Measurements from ENCODE around the gene DVL3. TPM values are rescaled to one million over a fixed set of nuclear protein-coding genes. Genes with fewer than 3 reads are reported as not detected.

DVL3 gene
- 18.3 to 29.0 TPM (median 24.6 TPM) in 5 replicates for total RNA-seq (2022; extraction: Qiagen RNA extraction; ENCODE audit: low read depth)

DNA sequence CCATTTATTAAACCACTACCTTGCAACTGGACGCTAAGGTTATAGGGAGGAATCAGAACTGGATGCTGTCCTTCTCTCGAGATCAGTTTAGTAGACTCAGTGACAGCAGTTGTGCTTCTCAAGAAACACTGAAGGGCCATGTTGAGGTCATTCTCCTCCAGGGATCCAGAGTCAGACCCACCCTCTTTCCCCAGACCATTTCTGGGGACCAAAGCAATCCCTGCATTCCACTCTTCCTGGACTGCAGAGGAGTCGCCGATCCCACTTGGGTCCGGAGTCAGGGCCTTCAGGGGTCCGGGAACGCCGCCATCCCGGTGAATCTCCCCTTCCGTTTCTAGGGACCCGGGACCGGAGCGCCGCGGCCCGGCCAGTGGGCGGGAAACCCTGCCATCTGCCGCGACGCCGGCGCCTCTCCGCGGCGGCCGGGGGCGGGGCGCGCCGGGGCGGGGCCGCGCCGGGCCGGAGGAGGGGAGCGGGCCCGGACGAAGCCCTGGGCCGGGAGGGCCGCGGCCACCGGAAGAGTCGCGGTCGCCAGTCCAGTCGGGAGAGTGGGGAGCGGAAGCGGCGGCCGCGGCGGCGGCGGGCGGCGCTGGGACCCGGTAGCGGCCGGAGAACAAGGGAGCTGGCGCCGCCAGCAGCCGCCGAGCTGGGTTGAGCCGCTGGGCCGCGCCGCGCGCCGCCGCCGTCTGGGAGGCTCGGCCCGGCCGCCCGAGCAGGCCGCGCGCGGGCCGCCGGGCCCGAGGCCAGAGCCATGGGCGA is at the start of gene DVL3:
TSS of gene DVL3 (plus strand) at position 493 of the 759 bp plus-strand sequence. CDS start at position 752, 259 bp downstream.

GRCh38 chr3:184135149-184135910 is 19.8 kb upstream of the DVL3 start, which contains the start of gene EIF2B5:
TSS of gene EIF2B5 (plus strand) at chr3:184135358. CDS start at chr3:184135386, 28 bp downstream.

DNA sequence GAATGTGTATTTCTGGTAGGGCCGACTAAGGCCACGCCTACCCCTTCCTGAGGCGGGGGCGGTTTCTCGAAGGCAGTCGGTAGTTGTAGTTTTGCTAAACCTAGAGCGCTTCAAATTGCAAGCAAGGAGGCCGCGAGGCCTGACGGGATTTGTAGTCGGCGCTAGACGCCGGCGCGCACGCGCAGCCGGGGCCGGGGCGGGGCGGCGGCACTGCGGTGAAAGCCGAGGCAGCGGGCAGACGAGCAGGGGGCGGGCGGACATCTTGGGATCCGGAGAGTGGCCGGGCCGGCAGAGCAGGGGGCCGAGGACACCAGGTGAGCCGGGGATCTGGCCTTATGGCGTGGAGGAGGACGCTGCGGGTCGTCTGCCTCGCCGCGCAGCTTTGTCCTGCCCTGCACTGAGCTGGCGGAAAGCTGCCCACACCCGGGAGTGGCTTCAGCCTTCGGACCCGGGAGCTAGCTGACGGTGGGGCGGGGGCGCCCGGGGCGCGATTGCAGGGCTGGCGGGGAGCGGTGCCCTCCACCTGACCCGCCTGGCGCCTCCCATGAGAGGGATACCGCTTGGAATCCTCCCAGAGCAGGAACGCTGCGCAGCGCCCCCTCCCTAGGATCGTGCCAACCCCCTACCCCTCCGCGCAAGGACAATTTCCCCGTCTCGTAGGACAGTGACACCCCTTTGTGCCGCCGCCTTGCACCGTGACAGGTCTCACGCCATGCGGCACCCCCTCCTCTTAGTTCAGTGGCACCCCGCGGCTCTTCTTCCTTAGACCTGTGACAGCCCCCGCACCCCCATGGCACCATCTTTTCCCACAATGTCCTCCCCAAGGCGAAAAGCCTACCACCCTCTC is 19.7 kb downstream of the DVL3 start, which contains the start of gene AP2M1:
TSS of gene AP2M1 (plus strand) at position 210 of the 847 bp plus-strand sequence. CDS start 2,139 bp downstream, outside the sequence.

DNA sequence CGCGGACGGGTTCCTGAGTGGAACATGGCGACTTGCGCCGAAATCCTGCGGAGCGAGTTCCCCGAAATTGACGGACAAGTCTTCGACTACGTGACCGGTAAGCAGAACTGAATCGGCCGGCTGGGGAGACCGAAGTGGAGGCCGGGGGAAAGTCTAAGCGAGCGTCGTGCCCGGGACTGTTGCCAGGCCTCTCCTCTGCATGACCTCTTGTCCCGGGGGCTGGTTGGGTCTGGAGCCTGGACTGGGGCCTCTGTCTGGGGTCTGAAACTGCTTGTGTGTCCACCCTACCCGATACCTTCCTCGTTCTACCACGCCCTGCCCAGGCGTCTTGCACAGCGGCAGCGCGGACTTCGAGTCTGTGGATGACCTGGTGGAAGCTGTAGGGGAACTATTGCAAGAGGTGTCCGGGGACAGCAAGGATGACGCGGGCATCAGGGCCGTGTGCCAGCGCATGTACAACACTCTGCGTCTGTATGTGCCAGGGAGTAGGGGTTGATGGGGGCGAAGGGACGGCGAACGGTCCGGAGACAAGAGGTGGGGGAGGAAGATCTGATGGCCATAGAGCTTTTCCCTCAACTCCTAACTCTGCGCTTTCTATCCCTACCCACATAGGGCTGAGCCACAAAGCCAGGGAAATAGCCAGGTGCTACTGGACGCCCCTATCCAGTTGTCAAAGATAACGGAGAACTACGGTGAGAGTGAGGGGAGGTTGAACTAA is 31.2 kb downstream of the DVL3 start, which contains the start of gene ABCF3:
TSS of gene ABCF3 (plus strand) at position 16 of the 718 bp plus-strand sequence. CDS start at position 25, 9 bp downstream.

Other genes with a start within 250 kb of the DVL3 start
- gene ABCC5, start 137.5 kb upstream of the DVL3 start, total RNA-seq (2022; extraction: Qiagen RNA extraction; ENCODE audit: low read depth): 8.8 to 12.9 TPM (median 11.9 TPM) in 5 replicates
- gene HTR3D, start 123.6 kb upstream of the DVL3 start, total RNA-seq (2022; extraction: Qiagen RNA extraction; ENCODE audit: low read depth): not detected in 5 replicates
- gene HTR3C, start 102.3 kb upstream of the DVL3 start, total RNA-seq (2022; extraction: Qiagen RNA extraction; ENCODE audit: low read depth): not detected in 5 replicates
- not detected in 5 replicates for gene HTR3E, start 58.3 kb upstream of the DVL3 start, total RNA-seq (2022; extraction: Qiagen RNA extraction; ENCODE audit: low read depth)
- gene EIF2B5, start 20.0 kb upstream of the DVL3 start, total RNA-seq (2022; extraction: Qiagen RNA extraction; ENCODE audit: low read depth): 26.5 to 31.2 TPM (median 30.9 TPM) in 5 replicates
- gene AP2M1, start 19.5 kb downstream of the DVL3 start, total RNA-seq (2022; extraction: Qiagen RNA extraction; ENCODE audit: low read depth): 296 to 327 TPM (median 312 TPM) in 5 replicates
- gene ABCF3, start 30.8 kb downstream of the DVL3 start, total RNA-seq (2022; extraction: Qiagen RNA extraction; ENCODE audit: low read depth): 32.6 to 37.7 TPM (median 33.9 TPM) in 5 replicates
- gene VWA5B2, start 74.2 kb downstream of the DVL3 start, total RNA-seq (2022; extraction: Qiagen RNA extraction; ENCODE audit: low read depth): 0.38 to 0.56 TPM (median 0.48 TPM) in 5 replicates
- 63.7 to 82.1 TPM (median 70.1 TPM) in 5 replicates for gene ALG3, start 93.6 kb downstream of the DVL3 start, total RNA-seq (2022; extraction: Qiagen RNA extraction; ENCODE audit: low read depth)
- gene EEF1AKMT4, start 94.3 kb downstream of the DVL3 start, total RNA-seq (2022; extraction: Qiagen RNA extraction; ENCODE audit: low read depth): 11.0 to 13.5 TPM (median 12.2 TPM) in 5 replicates
- gene CAMK2N2, start 106.2 kb downstream of the DVL3 start, total RNA-seq (2022; extraction: Qiagen RNA extraction; ENCODE audit: low read depth): 0.90 to 1.7 TPM (median 1.1 TPM) in 5 replicates
- gene ECE2, start 120.6 kb downstream of the DVL3 start, total RNA-seq (2022; extraction: Qiagen RNA extraction; ENCODE audit: low read depth): not detected in 5 replicates
- 315 to 419 TPM (median 334 TPM) in 5 replicates for gene PSMD2, start 143.9 kb downstream of the DVL3 start, total RNA-seq (2022; extraction: Qiagen RNA extraction; ENCODE audit: low read depth)
- 252 to 292 TPM (median 278 TPM) in 5 replicates for gene EIF4G1, start 159.2 kb downstream of the DVL3 start, total RNA-seq (2022; extraction: Qiagen RNA extraction; ENCODE audit: low read depth)
- gene FAM131A, start 182.2 kb downstream of the DVL3 start, total RNA-seq (2022; extraction: Qiagen RNA extraction; ENCODE audit: low read depth): 8.9 to 10.6 TPM (median 10.4 TPM) in 5 replicates
- 4.7 to 5.4 TPM (median 5.2 TPM) in 5 replicates for gene CLCN2, start 206.2 kb downstream of the DVL3 start, total RNA-seq (2022; extraction: Qiagen RNA extraction; ENCODE audit: low read depth)
- 73.1 to 83.9 TPM (median 75.8 TPM) in 5 replicates for gene POLR2H, start 206.3 kb downstream of the DVL3 start, total RNA-seq (2022; extraction: Qiagen RNA extraction; ENCODE audit: low read depth)
- not detected in 5 replicates for gene THPO, start 222.8 kb downstream of the DVL3 start, total RNA-seq (2022; extraction: Qiagen RNA extraction; ENCODE audit: low read depth)
- 0.10 to 0.17 TPM (median 0.16 TPM) in 5 replicates for gene CHRD, start 224.7 kb downstream of the DVL3 start, total RNA-seq (2022; extraction: Qiagen RNA extraction; ENCODE audit: low read depth)